ENCODE data around the gene ALOX5.

GRCh38 chr10:45451407-45451806 is 77.4 kb downstream of the ALOX5 start:
- TF ChIP-seq POLR2AphosphoS5 (IDR thresholded peaks at IDR 0.05), result no peak
- TF ChIP-seq, protein P1, sequence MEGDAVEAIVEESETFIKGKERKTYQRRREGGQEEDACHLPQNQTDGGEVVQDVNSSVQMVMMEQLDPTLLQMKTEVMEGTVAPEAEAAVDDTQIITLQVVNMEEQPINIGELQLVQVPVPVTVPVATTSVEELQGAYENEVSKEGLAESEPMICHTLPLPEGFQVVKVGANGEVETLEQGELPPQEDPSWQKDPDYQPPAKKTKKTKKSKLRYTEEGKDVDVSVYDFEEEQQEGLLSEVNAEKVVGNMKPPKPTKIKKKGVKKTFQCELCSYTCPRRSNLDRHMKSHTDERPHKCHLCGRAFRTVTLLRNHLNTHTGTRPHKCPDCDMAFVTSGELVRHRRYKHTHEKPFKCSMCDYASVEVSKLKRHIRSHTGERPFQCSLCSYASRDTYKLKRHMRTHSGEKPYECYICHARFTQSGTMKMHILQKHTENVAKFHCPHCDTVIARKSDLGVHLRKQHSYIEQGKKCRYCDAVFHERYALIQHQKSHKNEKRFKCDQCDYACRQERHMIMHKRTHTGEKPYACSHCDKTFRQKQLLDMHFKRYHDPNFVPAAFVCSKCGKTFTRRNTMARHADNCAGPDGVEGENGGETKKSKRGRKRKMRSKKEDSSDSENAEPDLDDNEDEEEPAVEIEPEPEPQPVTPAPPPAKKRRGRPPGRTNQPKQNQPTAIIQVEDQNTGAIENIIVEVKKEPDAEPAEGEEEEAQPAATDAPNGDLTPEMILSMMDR (IDR thresholded peaks at IDR 0.05), result no peak
